Measurements from ENCODE around the gene NLRP5. TPM values are rescaled to one million over a fixed set of nuclear protein-coding genes. Genes with fewer than 3 reads are reported as not detected.

The NLRP5 gene
- total RNA-seq, 1 experiment from 2014 or later: not detected

DNA sequence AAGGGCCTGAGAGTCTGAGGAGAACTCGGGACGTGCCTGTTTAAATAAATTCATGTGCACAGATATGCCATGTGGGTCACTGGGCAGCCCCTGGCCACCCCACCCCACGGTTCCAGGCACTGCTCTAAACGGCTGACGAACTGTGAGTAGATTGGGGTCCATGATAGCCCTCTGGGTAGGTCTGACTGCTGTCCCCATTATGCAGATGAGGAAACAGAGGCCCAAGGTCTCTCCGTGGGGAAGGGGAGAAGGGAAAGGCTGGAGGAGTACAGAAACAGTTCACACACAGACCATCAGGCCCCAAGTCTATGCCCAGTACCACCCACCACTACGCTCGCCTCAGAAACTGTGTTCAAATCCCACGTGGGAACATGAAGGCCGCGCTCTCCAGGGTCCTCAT, 120.4 kb downstream of the NLRP5 start:
- no peak overlapping the region for H3K27ac Mint-ChIP-seq (ENCODE audit: unreplicated experiment)
- peaks cover 6% of the 10 kb centered on the region for H3K4me1 Mint-ChIP-seq (ENCODE audit: low read depth, unreplicated experiment)
- intact Hi-C loops (cut with micrococcal nuclease; ENCODE audit: unreplicated experiment): no loop called here

DNA sequence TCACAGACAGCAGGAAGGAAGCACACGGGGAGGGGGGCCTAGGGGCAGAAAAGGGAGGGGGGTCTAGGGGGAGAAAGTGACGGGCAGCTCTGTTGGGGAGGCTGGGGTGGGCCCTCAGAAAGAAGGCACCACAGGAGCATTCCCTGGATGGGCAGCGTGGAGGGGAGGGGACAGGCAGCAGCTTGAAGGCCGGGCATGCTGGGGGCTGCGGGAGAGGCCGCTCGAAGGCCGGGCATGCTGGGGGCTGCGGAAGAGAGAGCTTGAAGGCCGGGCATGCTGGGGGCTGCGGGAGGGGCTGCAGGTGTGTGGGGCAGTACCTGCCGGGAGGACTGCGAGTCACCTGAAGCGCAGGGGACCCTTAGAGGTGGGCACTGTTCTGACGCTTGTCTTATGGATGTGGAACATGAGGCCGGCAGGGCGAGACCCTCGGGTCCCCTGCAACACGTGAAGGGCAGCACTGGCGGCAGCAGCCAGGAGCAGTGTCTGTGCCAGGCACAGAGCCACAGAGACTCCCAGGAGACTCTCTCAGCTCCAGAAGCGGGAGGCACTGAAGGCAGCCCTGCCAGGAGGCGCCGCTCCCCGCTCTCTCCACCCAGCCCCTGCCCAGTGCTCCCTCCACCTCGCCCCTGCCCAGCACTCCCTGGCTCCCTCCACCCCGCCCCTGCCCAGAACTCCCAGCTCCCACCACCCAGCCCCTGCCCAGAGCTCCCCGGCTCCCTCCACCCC, 121.2 kb downstream of the NLRP5 start:
- ChIA-PET POLR2A (interaction anchor here (0.6 kb wide), 1 partner anchor 14 kb away, joined by 4 read pairs; the partner anchor contains the start of gene ZNF787), CTCF (no interaction called here)
- no peak overlapping the region for H3K4me3 Mint-ChIP-seq (ENCODE audit: unreplicated experiment)
- TF ChIP-seq CTCF (IDR thresholded peaks at IDR 0.05; ENCODE audit: insufficient read depth in 1 of 2, low read depth in 1 of 2, low read length in 1 of 2, severe bottlenecking in 1 of 2, unreplicated experiment in 1 of 2): no peak
- H3K36me3 ChIP-seq (ENCODE audit: control insufficient read depth, insufficient read depth, low read length): peaks cover 1% of the 10 kb centered on the region
- H3K27me3 Mint-ChIP-seq (ENCODE audit: insufficient read depth, unreplicated experiment): no peaks in the 10 kb centered on the region
- no peak for DNase-seq
- peaks cover 62% of the 10 kb centered on the region for H3K36me3 Mint-ChIP-seq (ENCODE audit: insufficient read depth, unreplicated experiment)
- H3K4me1 Mint-ChIP-seq (ENCODE audit: low read depth, unreplicated experiment): peaks cover 13% of the 10 kb centered on the region
- peaks cover 20% of the 10 kb centered on the region for H3K4me1 ChIP-seq
- no peak overlapping the region for H3K4me3 ChIP-seq (ENCODE audit: low read depth, low read length)
- H3K9me3 Mint-ChIP-seq (ENCODE audit: unreplicated experiment): no peaks in the 10 kb centered on the region
- H3K27ac Mint-ChIP-seq (ENCODE audit: unreplicated experiment): no peak overlapping the region
- no peaks in the 10 kb centered on the region for H3K9me3 ChIP-seq
- no TSS peak for BruUV-seq (replicated peaks)
- H3K27me3 ChIP-seq (replicated peaks; ENCODE audit: control insufficient read depth, insufficient read depth, low read length): no peaks in the 10 kb centered on the region
- intact Hi-C loops (cut with micrococcal nuclease; ENCODE audit: unreplicated experiment): no loop called here

More for the DNA sequence above, 120.4 kb downstream of the NLRP5 start:
- Histone ChIP-seq H3K4me3 (ENCODE audit: low read depth, low read length) (no peak overlapping the region), H3K27me3 (replicated peaks; ENCODE audit: control insufficient read depth, insufficient read depth, low read length) (no peaks in the 10 kb centered on the region), H3K4me1 (peaks cover 16% of the 10 kb centered on the region), H3K36me3 (ENCODE audit: control insufficient read depth, insufficient read depth, low read length) (peaks cover 1% of the 10 kb centered on the region), H3K9me3 (no peaks in the 10 kb centered on the region)
- ChIA-PET CTCF (no interaction called here), POLR2A (interaction anchor here (0.6 kb wide), 1 partner anchor 14 kb away, joined by 4 read pairs; the partner anchor contains the start of gene ZNF787)
- H3K4me3 Mint-ChIP-seq (ENCODE audit: unreplicated experiment): no peak overlapping the region
- H3K27me3 Mint-ChIP-seq (ENCODE audit: insufficient read depth, unreplicated experiment): no peaks in the 10 kb centered on the region
- H3K36me3 Mint-ChIP-seq (ENCODE audit: insufficient read depth, unreplicated experiment): peaks cover 66% of the 10 kb centered on the region
- BruUV-seq (replicated peaks): no TSS peak
- no peak for DNase-seq
- H3K9me3 Mint-ChIP-seq (ENCODE audit: unreplicated experiment): no peaks in the 10 kb centered on the region
- TF ChIP-seq CTCF (IDR thresholded peaks at IDR 0.05; ENCODE audit: insufficient read depth in 1 of 2, low read depth in 1 of 2, low read length in 1 of 2, severe bottlenecking in 1 of 2, unreplicated experiment in 1 of 2): no peak

DNA sequence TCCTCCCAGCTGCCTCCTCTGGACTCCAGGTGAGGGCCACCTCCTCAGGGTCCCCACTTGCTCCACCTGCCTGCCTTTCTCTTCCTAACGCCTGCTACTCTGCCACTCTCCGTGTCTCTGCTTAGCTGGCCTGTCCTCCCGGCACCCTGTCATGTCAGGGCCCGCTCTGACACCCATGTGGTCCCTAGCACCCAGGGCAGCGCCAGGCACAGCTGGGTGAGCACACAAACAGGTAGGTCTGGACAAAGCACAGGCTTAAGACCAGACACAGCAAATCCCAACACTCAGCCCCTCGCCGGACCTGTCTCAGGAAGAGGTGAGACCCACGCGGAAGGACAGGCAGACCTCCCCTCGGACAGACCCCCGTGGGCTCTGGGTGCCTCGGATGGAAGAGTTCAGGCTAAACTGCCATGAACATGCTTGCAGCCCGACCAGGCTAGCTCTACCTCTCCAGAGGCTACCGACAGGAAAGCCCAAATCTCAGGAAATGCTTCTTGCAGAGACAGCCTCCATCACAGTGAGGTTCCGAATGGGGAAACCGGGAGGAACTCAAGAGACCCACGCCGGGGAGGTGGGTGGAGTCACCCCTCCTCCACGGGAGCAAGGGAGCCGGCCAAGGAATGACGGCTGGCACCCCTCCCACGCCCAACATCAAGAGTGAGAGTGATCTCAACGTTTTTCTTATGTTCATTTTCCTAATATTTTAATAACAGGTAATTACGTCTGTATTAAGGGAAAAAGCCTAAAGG, 122.0 kb downstream of the NLRP5 start:
- H3K4me3 Mint-ChIP-seq (ENCODE audit: unreplicated experiment): no peak overlapping the region
- TF ChIP-seq CTCF (IDR thresholded peaks at IDR 0.05; ENCODE audit: insufficient read depth in 1 of 2, low read depth in 1 of 2, low read length in 1 of 2, severe bottlenecking in 1 of 2, unreplicated experiment in 1 of 2): no peak
- no peak overlapping the region for H3K27ac Mint-ChIP-seq (ENCODE audit: unreplicated experiment)
- intact Hi-C loops (cut with micrococcal nuclease; ENCODE audit: unreplicated experiment): no loop called here
- H3K9me3 Mint-ChIP-seq (ENCODE audit: unreplicated experiment): no peaks in the 10 kb centered on the region
- POLR2A ChIA-PET: interaction anchor here (0.6 kb wide), 1 partner anchor 91 kb away, joined by 3 read pairs; no protein-coding TSS in a partner anchor
- CTCF ChIA-PET: no interaction called here
- Histone ChIP-seq H3K27me3 (replicated peaks; ENCODE audit: control insufficient read depth, insufficient read depth, low read length) (no peaks in the 10 kb centered on the region), H3K4me3 (ENCODE audit: low read depth, low read length) (no peak overlapping the region), H3K4me1 (peaks cover 20% of the 10 kb centered on the region), H3K36me3 (ENCODE audit: control insufficient read depth, insufficient read depth, low read length) (peaks cover 1% of the 10 kb centered on the region), H3K9me3 (no peaks in the 10 kb centered on the region)
- no peak for DNase-seq
- no peaks in the 10 kb centered on the region for H3K27me3 Mint-ChIP-seq (ENCODE audit: insufficient read depth, unreplicated experiment)
- H3K36me3 Mint-ChIP-seq (ENCODE audit: insufficient read depth, unreplicated experiment): peaks cover 64% of the 10 kb centered on the region
- H3K4me1 Mint-ChIP-seq (ENCODE audit: low read depth, unreplicated experiment): peaks cover 21% of the 10 kb centered on the region
- no TSS peak for BruUV-seq (replicated peaks)

Measured in Caco-2 (cell line).